Fibroblast of the aortic adventitia (primary cell): ENCODE measurements around the gene HTRA3. TPM values are rescaled to one million over a fixed set of nuclear protein-coding genes. Genes with fewer than 3 reads are reported as not detected.

Source experiments
- DNase-seq: peaks from one replicate; pipeline ENCODE4 v3.0.0-alpha.2; 2010; ENCODE audit warnings: low read depth
- H3K4me3 ChIP-seq: 2 replicates; pipeline ENCODE4 v1.5.1; 2011; ENCODE audit warnings: low read depth, mild to moderate bottlenecking, control low read depth, low read length, moderate library complexity
- total RNA-seq: library from RNA; depleted of rRNA; stranded (reverse); fragments of >200 nt; gene quantifications from 2 replicates; pipeline ENCODE4 v1.2.3, GENCODE V29; 2012; ENCODE audit warnings: low replicate concordance
- TF ChIP-seq, protein P1 (sequence below): IDR thresholded peaks from 2 replicates; pipeline ENCODE4 v1.5.1; 2011; ENCODE audit warnings: mild to moderate bottlenecking, low read length, control low read depth, inconsistent platforms; ENCODE audit not compliant: insufficient read depth

HTRA3 gene
- total RNA-seq, 1 donor: 7.6 TPM

DNA sequence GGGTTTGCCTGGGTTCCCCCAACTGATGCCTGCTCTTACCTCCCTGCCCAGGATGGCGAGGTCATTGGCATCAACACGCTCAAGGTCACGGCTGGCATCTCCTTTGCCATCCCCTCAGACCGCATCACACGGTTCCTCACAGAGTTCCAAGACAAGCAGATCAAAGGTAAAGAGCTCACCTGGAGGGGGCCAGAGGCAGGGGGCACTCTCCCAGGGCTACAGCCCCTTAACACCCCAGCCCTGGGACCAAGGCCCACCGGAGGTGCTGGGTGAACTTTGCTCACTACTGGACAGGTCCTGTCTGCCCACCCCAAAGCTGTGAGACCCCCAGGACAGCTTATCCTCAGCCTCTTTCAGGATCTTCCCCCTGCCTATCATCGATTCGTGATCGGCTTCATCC is 24.5 kb downstream of the HTRA3 start:
- no peak overlapping the region for H3K4me3 ChIP-seq
- TF ChIP-seq, protein P1, sequence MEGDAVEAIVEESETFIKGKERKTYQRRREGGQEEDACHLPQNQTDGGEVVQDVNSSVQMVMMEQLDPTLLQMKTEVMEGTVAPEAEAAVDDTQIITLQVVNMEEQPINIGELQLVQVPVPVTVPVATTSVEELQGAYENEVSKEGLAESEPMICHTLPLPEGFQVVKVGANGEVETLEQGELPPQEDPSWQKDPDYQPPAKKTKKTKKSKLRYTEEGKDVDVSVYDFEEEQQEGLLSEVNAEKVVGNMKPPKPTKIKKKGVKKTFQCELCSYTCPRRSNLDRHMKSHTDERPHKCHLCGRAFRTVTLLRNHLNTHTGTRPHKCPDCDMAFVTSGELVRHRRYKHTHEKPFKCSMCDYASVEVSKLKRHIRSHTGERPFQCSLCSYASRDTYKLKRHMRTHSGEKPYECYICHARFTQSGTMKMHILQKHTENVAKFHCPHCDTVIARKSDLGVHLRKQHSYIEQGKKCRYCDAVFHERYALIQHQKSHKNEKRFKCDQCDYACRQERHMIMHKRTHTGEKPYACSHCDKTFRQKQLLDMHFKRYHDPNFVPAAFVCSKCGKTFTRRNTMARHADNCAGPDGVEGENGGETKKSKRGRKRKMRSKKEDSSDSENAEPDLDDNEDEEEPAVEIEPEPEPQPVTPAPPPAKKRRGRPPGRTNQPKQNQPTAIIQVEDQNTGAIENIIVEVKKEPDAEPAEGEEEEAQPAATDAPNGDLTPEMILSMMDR: no peak
- DNase-seq: no peak

DNA sequence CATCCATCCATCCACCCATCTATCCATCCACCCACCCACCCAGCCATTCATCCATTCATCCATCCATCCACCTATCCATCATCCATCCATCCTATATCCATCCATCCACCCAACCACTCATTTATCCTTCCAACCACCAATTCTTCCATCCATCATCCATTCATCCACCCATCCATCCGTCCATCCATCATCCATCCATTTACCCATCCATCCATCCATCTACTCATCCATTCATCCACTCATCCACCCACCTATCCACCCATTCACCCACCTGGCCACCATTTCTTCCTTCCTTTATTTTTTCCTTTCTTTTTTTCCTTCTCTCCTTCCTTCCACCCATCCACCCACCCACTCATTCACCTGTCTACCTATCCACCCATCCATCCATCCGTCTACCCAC is 25.2 kb downstream of the HTRA3 start:
- TF ChIP-seq, protein P1: no peak
- no peak overlapping the region for H3K4me3 ChIP-seq
- DNase-seq: no peak

DNA sequence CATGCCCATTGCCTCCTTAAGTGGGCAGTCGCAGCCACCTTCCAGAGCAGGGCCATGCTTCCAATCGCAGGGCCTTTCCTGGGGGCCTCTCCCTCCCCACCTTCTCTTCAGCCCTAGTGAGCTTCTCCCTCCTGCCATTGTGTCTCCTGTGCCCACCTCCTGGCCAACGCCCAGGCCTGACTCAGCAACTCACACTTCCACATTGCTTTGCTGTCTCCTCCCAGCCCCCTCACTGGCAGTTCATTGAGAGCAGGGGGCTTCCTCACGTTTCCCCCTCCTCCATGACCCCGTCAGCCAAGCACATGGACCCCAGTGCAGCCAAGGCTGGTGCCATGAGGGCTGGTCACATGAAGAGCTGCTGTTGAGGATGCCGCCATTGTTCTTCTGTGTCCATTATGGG is 25.9 kb downstream of the HTRA3 start:
- TF ChIP-seq, protein P1: no peak
- H3K4me3 ChIP-seq: no peak overlapping the region
- DNase-seq: no peak

DNA sequence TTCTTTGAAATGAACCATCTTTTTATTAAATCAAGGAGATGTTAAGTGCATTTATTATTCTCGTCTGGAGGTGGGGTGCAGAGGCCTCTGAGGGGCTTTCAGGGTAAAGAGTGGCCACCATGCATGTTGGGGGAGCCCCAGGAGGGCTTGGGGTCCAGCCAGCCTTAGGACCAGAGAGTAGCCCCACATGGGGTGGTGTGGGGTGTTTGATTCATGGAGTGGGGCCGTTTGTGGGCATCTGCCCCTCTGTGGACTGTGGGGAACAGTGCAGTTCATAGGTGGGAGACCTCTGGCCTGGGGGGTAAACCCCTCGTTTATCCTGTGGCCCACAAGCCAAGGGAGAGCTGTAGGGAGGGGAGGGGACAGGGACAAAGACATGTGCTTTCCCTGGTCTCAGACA is 26.9 kb downstream of the HTRA3 start:
- DNase-seq: no peak
- TF ChIP-seq, protein P1: no peak
- no peak overlapping the region for H3K4me3 ChIP-seq

DNA sequence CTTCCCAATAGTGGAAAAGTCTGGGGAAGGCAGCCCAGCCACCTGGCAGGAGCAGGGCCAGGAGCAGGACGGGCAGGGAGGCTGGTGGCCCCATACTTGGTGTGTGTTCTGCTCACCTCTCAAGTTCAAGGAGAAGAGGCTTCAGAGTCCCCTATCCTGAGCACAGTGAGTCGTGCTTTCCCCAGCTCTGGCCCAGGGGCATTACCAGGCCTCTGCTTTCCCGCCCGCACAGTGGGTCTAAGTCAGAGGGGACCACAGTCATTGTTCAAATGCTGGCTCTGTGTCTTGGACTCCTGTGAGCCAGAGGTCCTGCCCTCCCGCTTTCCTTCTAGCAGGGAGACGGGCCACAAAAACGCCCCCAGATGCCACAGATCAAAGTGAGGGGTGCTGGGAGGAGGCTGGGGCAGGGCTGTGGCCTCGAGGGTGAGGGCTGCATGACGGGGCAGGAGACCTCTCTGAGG is 27.6 kb downstream of the HTRA3 start:
- H3K4me3 ChIP-seq: no peak overlapping the region
- TF ChIP-seq, protein P1: no peak
- DNase-seq: no peak

DNA sequence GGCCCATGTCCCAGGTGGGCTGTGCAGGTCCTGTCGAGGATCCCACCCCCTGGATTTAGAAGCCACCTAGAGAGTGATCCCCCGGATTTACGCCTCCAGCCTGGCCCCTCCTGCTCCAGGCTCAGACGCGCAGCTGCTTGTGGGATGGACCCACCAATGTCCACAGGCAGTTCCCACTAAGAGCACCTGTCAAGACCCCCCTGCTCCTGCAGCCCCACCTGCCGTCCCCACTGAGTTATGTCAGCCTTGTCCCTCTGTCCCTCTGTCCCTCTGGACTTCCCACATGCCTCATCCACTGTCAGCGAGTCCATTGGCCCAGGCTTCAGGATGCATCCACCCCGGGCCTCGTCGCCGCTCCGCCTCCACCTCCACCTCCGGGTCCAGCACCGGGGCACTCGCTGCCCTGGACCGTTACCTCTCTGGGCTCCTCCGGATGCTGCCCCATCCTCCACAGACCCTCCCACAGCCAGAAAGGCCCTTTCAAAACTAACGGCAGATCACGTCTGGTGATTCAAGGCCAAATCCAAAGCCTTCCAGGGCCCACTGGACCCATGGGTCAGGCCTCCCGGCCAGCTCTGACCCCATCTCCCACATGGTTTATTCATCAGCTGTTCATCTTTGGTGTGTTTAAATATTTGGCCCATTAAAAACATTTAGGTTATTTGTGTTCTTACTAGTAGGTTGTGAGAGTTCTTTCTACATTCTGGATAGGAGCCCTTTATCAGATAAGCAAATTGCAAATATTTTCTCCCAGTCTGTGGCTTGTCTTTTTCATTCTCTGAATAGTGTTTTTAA is 28.3 kb downstream of the HTRA3 start:
- no peak overlapping the region for H3K4me3 ChIP-seq
- DNase-seq: peak; percentile 32
- TF ChIP-seq, protein P1: no peak
